Stimulated activated CD4-positive, alpha-beta T cell treated with anti-CD3 and anti-CD28 coated beads, Interleukin-2, amount 100 ng/mL, for 24 hours (primary cell): ENCODE results near the gene CNTN3.

ENCODE experiments used
- DNase-seq, 2 donors: peaks; one replicate each; pipeline ENCODE4 v3.0.0-alpha.2; 2020

CNTN3 gene

GRCh38 chr3:74607803-74608202 lies 6.7 kb downstream of the CNTN3 start:
- DNase-seq = no peak

- DNase-seq = no peak
Observed at GRCh38 chr3:74606996-74607395, 7.5 kb downstream of the CNTN3 start.

DNA sequence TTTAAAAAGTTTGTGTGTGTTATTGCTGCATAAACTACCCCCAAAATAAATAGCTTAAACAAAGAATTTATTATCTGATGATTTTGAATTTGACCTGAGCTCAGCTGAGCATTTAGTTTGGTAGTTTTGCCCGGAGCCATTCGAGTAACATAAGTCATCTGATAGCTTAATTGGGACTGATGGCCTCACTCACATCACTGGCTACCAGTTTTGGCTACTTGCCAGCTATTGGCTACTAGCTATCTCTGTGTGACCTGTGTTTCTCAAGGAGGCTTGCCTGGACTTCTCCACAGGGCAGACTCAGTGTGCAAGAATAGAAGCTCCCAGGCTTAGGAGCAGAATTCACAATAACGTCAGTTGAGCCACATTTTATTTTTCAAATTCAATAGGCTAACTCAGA lies 9.0 kb downstream of the CNTN3 start:
- DNase-seq = no peak

DNA sequence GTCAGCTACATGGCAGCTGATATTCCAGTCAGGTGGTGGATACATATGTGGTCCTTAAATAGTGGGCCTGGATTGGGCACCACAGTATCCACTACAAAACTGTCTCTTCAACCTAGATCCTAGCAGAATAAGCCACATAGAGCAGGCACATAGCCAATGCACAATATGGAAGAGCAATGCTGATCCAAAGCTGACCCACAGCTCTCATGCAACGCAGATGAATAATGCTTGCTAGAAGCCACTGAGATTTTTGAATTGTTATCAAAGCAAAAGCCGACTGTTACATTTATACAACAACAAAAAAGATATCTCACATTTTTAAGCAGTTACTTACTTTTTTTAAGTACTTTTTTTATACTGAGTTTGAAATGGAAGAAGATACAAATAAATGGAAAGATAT lies 11.2 kb downstream of the CNTN3 start:
- DNase-seq = no peak

- no peak for DNase-seq
Observed at GRCh38 chr3:74602471-74602870, 12.0 kb downstream of the CNTN3 start.

DNA sequence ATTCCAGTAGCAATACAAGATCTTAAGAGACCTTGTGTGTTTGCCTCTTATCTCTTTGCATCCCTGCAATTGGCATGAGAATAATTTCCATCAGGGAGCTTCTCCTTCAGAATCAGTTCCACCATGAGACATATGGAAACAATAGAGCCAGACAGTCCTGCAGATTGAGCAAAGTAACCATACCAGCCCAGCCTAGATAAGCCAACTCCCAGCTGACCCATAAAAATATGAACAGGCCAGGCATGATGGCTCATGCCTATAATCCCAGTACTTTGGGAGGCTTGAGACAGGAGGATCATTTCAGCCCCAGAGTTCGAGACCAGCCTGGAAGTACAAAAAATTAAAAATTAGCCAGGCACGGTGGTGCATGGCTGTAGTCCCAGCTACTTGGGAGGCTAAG lies 12.7 kb downstream of the CNTN3 start:
- DNase-seq = no peak

GRCh38 chr3:74599564-74599963 lies 14.9 kb downstream of the CNTN3 start:
- DNase-seq = no peak

GRCh38 chr3:74593152-74593551 lies 21.3 kb downstream of the CNTN3 start:
- DNase-seq = no peak

- DNase-seq = no peak
Observed at GRCh38 chr3:74592359-74592758, 22.1 kb downstream of the CNTN3 start.

- DNase-seq = no peak
Observed at GRCh38 chr3:74591946-74592345, 22.5 kb downstream of the CNTN3 start.

GRCh38 chr3:74591342-74591741 lies 23.1 kb downstream of the CNTN3 start:
- no peak for DNase-seq

DNA sequence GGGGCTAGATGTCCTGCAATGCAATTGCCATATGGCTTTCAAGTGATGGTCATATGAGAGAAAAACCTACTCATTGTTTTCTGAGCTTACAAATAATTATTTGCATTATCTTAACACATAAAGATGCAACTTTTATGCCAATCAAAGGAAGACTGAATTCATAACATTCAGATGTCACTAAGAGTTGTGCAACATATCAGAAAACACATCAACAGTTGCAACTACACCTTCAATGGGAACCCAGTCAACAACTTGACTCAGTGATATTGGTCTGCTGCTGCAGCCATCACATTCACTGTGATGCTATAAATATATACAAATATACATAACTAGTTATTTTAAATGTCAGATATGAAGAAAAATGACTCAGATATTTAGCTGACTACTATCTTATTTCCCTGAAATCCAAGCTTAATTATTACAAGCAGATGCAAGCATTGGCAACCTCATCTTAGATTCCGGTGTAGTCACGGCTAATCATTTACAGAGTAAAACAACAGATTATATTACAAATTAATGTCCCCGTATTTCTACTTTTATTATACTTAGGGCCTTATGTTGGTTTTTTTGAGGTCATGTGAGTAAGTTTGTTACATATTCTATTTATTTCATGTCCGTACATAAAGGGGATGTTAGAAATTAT lies 23.7 kb downstream of the CNTN3 start:
- no peak for DNase-seq

DNA sequence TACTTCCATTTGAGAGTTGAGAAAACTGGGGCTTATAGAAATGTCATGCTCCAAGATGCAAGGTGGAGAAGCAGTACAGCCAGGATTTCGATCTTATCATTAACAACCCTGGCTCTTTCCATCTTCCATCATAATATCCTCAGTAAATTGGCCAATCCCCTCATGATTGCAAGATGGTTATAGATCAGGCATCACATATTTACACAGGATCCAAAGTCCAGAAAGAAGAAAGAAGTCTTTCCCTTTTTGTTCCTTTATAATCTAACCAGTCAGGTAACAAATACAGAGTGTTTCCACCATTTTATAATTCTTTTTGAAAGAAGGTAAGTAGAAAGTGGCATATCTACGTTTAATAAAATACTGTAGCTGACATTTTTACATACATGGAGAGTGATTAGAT lies 29.7 kb downstream of the CNTN3 start:
- no peak for DNase-seq

- DNase-seq = no peak
Observed at GRCh38 chr3:74582982-74583381, 31.5 kb downstream of the CNTN3 start.

DNA sequence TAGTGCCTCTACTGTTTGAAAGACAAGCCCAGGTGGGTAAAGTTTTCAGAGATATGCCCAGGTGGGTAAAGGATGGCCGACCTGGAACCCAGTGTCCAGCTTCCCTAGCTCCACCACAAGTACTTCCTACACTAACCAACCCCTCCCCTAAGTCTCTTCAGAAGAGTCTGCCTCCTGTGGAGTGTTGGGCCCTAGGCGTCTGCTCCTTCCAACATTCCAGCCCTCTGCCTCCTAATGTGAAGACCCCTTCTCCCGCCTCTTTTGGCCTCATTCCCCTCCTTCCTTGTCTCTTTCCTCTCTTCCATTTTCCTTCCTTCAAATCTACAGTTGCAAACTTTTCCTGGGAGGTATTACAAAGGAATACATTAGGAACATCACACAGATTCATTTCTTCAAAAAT lies 38.6 kb downstream of the CNTN3 start:
- no peak for DNase-seq

GRCh38 chr3:74571118-74571517 lies 43.3 kb downstream of the CNTN3 start:
- no peak for DNase-seq
